ENCODE results near the gene PHF14.

DNA sequence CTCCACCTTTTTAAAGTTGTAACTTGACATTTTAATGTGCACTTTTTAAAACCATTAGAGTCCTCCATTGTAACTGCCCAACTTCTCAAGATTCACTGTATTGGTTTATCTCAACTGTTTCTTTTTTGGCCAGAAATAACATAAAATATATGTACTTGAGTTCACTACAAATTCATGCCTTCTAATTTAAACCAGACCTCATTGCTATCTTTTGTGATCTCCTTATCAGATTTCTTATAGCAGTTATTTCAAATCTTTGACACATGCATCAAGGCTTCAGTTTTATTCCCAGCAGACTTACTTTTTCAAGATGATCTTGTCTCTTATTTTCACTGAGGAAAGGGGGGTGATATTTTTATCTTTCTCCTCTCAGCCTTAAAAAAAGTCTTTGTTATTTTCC is 154.3 kb downstream of the PHF14 start:
- TF ChIP-seq, protein P1, sequence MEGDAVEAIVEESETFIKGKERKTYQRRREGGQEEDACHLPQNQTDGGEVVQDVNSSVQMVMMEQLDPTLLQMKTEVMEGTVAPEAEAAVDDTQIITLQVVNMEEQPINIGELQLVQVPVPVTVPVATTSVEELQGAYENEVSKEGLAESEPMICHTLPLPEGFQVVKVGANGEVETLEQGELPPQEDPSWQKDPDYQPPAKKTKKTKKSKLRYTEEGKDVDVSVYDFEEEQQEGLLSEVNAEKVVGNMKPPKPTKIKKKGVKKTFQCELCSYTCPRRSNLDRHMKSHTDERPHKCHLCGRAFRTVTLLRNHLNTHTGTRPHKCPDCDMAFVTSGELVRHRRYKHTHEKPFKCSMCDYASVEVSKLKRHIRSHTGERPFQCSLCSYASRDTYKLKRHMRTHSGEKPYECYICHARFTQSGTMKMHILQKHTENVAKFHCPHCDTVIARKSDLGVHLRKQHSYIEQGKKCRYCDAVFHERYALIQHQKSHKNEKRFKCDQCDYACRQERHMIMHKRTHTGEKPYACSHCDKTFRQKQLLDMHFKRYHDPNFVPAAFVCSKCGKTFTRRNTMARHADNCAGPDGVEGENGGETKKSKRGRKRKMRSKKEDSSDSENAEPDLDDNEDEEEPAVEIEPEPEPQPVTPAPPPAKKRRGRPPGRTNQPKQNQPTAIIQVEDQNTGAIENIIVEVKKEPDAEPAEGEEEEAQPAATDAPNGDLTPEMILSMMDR (IDR thresholded peaks at IDR 0.05; ENCODE audit: low read length): no peak
- TF ChIP-seq EZH2phosphoT487 (IDR thresholded peaks at IDR 0.05; ENCODE audit: low read length): no peak
- TF ChIP-seq EZH2 (optimal IDR thresholded peaks at IDR 0.05; ENCODE audit: low read depth, low read length): no peak

Measured in MM.1S (cell line).